ENCODE measurements around the gene CUEDC1. TPM values are rescaled to one million over a fixed set of nuclear protein-coding genes. Genes with fewer than 3 reads are reported as not detected.
A peak's percentile ranks its signal among the peaks of the same experiment; 100 is the strongest.

CUEDC1 gene
- polyA plus RNA-seq, 2 of the 4 experiments (the other 2 are of a cell fraction), result 44.3 to 90.6 TPM

- TF ChIP-seq ELK1 (IDR thresholded peaks at IDR 0.05; ENCODE audit: low read depth, low read length), result no peak
- TF ChIP-seq TP53 (CRISPR knock-in tag; IDR thresholded peaks at IDR 0.05), result no peak; the same call in 1 of the 2 replicates
Measured at GRCh38 chr17:57999010-57999495, 43.8 kb upstream of the CUEDC1 start (continued).

- no peak for ATAC-seq
- Histone ChIP-seq H3K4me2 (no peak overlapping the region), H3K27ac (no peak overlapping the region), H3K4me1 (peaks cover 62% of the 10 kb centered on the region), H3K9me3 (no peaks in the 10 kb centered on the region), H3K4me3 (no peak overlapping the region)
- 88% methylated on average over 3 of the region's 3 CpGs for WGBS (ENCODE audit: missing lambda C conversion rate)
- DNase-seq (ENCODE audit: low read depth in 1 of 2, low spot score in 1 of 2), result no peak
- ChIA-PET POLR2A (interaction anchor here (0.7 to 4.6 kb wide), 10 partner anchors 9 to 147 kb away, joined by 3 to 44 read pairs (median 5); partner anchors contain the start of genes MRPS23, SRSF1 and VEZF1), CTCF (interaction anchor here (0.7 to 26.3 kb wide), 16 partner anchors 9 to 876 kb away, joined by 3 to 1377 read pairs (median 6); partner anchors contain the start of genes CUEDC1, MRPS23 and SRSF1)
- FAIRE-seq, result no peak
- no peak for TF ChIP-seq NFE2L2 (conservative IDR thresholded peaks at IDR 0.05; ENCODE audit: low read length)
- 0 out of 2 replicates have a peak, but pooled peaks have one; percentile 43 for TF ChIP-seq ATOH8 (CRISPR knock-in tag; IDR thresholded peaks at IDR 0.05; ENCODE audit: low read depth)
- TF ChIP-seq RCOR1 (IDR thresholded peaks at IDR 0.05; ENCODE audit: low read depth, low read length), result no peak
- peak; percentile 87 for TF ChIP-seq POLR2AphosphoS2 (conservative IDR thresholded peaks at IDR 0.05; ENCODE audit: low read length)
- TF ChIP-seq EHMT2 (IDR thresholded peaks at IDR 0.05; ENCODE audit: low read depth), result no peak
- peak; percentile 89 for TF ChIP-seq MAFK (IDR thresholded peaks at IDR 0.05; ENCODE audit: partially characterized antibody)
- TF ChIP-seq POLR2A (IDR thresholded peaks at IDR 0.05; ENCODE audit: low read length), result no peak
- TF ChIP-seq CTCF (IDR thresholded peaks at IDR 0.05), result no peak
- TF ChIP-seq ZC3H11A (IDR thresholded peaks at IDR 0.05), result no peak
- no peak for TF ChIP-seq PBX3 (IDR thresholded peaks at IDR 0.05)
- no peak for TF ChIP-seq JUN (IDR thresholded peaks at IDR 0.05)
- no peak for TF ChIP-seq RFX5 (IDR thresholded peaks at IDR 0.05)
- peak; percentile 26; the same call in 1 of the 2 replicates for TF ChIP-seq RARB (CRISPR knock-in tag; IDR thresholded peaks at IDR 0.05)
- TF ChIP-seq JUNB (IDR thresholded peaks at IDR 0.05), result no peak
- no peak for TF ChIP-seq HMGXB4 (CRISPR knock-in tag; IDR thresholded peaks at IDR 0.05; ENCODE audit: borderline replicate concordance)
- TF ChIP-seq USF2 (IDR thresholded peaks at IDR 0.05), result no peak
- no peak for TF ChIP-seq GATA3 (IDR thresholded peaks at IDR 0.05; ENCODE audit: borderline replicate concordance)
- TF ChIP-seq FOSL2 (IDR thresholded peaks at IDR 0.05), result no peak
- TF ChIP-seq FOSL2 (CRISPR knock-in tag; IDR thresholded peaks at IDR 0.05), result no peak
- no peak for TF ChIP-seq CHD2 (IDR thresholded peaks at IDR 0.05; ENCODE audit: low read length, partially characterized antibody)
- no peak for TF ChIP-seq KDM5A (IDR thresholded peaks at IDR 0.05)
- TF ChIP-seq HOXA7 (CRISPR knock-in tag; IDR thresholded peaks at IDR 0.05), result peak; percentile 56; the same call in 1 of the 2 replicates
- no peak for TF ChIP-seq MAZ (IDR thresholded peaks at IDR 0.05; ENCODE audit: borderline replicate concordance, low read depth, low read length)
- no peak for TF ChIP-seq ZNF302 (CRISPR knock-in tag; IDR thresholded peaks at IDR 0.05)
- no peak for TF ChIP-seq CBX2 (IDR thresholded peaks at IDR 0.05; ENCODE audit: borderline replicate concordance, low read depth)
- no peak for TF ChIP-seq HEYL (CRISPR knock-in tag; IDR thresholded peaks at IDR 0.05)
- no peak for TF ChIP-seq RAD21 (conservative IDR thresholded peaks at IDR 0.05 in 1 of 2, IDR thresholded peaks at IDR 0.05 in 1 of 2)
- no peak for TF ChIP-seq ESRRA (IDR thresholded peaks at IDR 0.05; ENCODE audit: borderline replicate concordance, low read length)
- TF ChIP-seq EP300 (IDR thresholded peaks at IDR 0.05), result no peak
- TF ChIP-seq CBX8 (IDR thresholded peaks at IDR 0.05), result no peak
- TF ChIP-seq KDM1A (IDR thresholded peaks at IDR 0.05; ENCODE audit: low read depth), result no peak
Measured at GRCh38 chr17:57997085-57997809, 42.0 kb upstream of the CUEDC1 start.
